A549 (cell line): ENCODE results near the gene PTGFR.

Experiments
- CTCF ChIP-seq: fragments of >200 bp; sonication (Bioruptor Twin); formaldehyde crosslinking; IDR thresholded peaks from 3 replicates; pipeline ENCODE4 v1.5.1; 2016
- ESRRA ChIP-seq: fragments of 150-350 bp; IDR thresholded peaks from 2 replicates; pipeline ENCODE4 v1.6.1; 2014; ENCODE audit warnings: mild to moderate bottlenecking, low read length, borderline replicate concordance
- JUNB ChIP-seq: fragments of >200 bp; sonication (Bioruptor Twin); formaldehyde crosslinking; IDR thresholded peaks from 2 replicates; pipeline ENCODE4 v1.6.1; 2016
- MAFK ChIP-seq: fragments of 450-650 bp; IDR thresholded peaks from 2 replicates; pipeline ENCODE4 v1.6.1; 2014; ENCODE audit not compliant: partially characterized antibody
- MAZ ChIP-seq: fragments of 150-350 bp; IDR thresholded peaks from 2 replicates; pipeline ENCODE4 v1.6.1; 2014; ENCODE audit warnings: antibody characterized with exemption, low read depth, low read length, borderline replicate concordance
- PHF8 ChIP-seq: fragments of 200-600 bp; sonication (generic); IDR thresholded peaks from 2 replicates; pipeline ENCODE4 v1.6.1; 2016; ENCODE audit warnings: low read depth, mild to moderate bottlenecking, antibody characterized with exemption, moderate library complexity, borderline replicate concordance
- TP53 ChIP-seq: fragments of 250-450 bp; sonication (Bioruptor Pico); IDR thresholded peaks from 2 replicates; pipeline ENCODE4 v1.5.0; 2021; ENCODE audit warnings: mild to moderate bottlenecking, moderate library complexity

- TF ChIP-seq MAFK: no peak
- TF ChIP-seq CTCF: no peak
- TF ChIP-seq JUNB: no peak
- no peak for TF ChIP-seq TP53
- no peak for TF ChIP-seq MAZ
- TF ChIP-seq ESRRA: no peak
- TF ChIP-seq PHF8: no peak
Observed at GRCh38 chr1:78501203-78501602, 10.4 kb downstream of the PTGFR start.
